Esophagus squamous epithelium (tissue), 4 donors: ENCODE data around the gene HMGCS2.

ENCODE experiments used
- POLR2A ChIP-seq, 4 donors: fragments of 450-650 bp; IDR thresholded peaks; one replicate each; pipeline ENCODE4 v1.6.1; 2017; ENCODE audit warnings: antibody characterized with exemption in 4 of 4, mild to moderate bottlenecking in 4 of 4, moderate library complexity in 3 of 4
- TF ChIP-seq, protein P1 (sequence below), 6 experiments: fragments of 450-650 bp in 4 of 6; fragments of 200-600 bp in 2 of 6; sonication (generic) in 2 of 6; IDR thresholded peaks; one replicate each; pipeline ENCODE4 v1.5.1; 2016 to 2019; ENCODE audit warnings: antibody characterized with exemption in 6 of 6, mild to moderate bottlenecking in 4 of 6, moderate library complexity in 4 of 6

DNA sequence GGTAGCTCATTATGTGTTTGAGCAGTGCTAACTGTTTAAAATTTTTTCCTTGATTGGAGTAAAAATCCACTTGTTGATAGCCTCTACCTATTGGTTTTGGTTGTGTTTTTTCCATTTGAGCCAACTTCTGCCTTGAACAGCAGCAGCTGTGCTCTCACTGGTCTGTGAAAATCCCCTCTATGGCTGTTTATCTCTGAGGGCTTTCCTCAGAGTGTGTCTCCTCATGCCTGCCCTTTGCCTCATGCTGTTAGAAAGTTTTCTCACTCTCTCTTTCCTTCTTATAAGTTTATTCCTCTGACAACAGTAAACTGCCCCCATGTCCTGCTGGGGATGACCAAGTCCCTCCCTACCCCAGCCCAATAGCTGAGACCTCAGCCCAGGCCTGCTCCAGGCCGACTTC, 28.5 kb upstream of the HMGCS2 start:
- TF ChIP-seq, protein P1, sequence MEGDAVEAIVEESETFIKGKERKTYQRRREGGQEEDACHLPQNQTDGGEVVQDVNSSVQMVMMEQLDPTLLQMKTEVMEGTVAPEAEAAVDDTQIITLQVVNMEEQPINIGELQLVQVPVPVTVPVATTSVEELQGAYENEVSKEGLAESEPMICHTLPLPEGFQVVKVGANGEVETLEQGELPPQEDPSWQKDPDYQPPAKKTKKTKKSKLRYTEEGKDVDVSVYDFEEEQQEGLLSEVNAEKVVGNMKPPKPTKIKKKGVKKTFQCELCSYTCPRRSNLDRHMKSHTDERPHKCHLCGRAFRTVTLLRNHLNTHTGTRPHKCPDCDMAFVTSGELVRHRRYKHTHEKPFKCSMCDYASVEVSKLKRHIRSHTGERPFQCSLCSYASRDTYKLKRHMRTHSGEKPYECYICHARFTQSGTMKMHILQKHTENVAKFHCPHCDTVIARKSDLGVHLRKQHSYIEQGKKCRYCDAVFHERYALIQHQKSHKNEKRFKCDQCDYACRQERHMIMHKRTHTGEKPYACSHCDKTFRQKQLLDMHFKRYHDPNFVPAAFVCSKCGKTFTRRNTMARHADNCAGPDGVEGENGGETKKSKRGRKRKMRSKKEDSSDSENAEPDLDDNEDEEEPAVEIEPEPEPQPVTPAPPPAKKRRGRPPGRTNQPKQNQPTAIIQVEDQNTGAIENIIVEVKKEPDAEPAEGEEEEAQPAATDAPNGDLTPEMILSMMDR (IDR thresholded peaks at IDR 0.05) = no peak
- TF ChIP-seq POLR2A (IDR thresholded peaks at IDR 0.05) = no peak
